ENCODE results near the gene PXMP2.

- TF ChIP-seq CTCF (IDR thresholded peaks at IDR 0.05) (no peak), POLR2A (IDR thresholded peaks at IDR 0.05) (no peak)
Measured at GRCh38 chr12:132718644-132719043, 31.3 kb downstream of the PXMP2 start.

Measured in thyroid gland (tissue), 4 donors.